Small intestine (tissue), 7 donors: ENCODE data around the gene CEP295NL. TPM values are rescaled to one million over a fixed set of nuclear protein-coding genes. Genes with fewer than 3 reads are reported as not detected.
A peak's percentile ranks its signal among the peaks of the same experiment; 100 is the strongest.
"Not testable (repeated sequence)": the region's sequence is repeated elsewhere in the genome, so short reads cannot be mapped to it uniquely, and the experiment has no call there.

Experiments used
- DNase-seq, 2 donors: peaks; one replicate each; pipeline versions ENCODE4 v3.0.0 to v3.0.0-alpha.2; 2013
- FAIRE-seq: peaks from 2 replicates; lab custom pipeline; 2012; peaks lifted over from hg19 to GRCh38; lab: Jason Lieb, UNC
- H3K27ac ChIP-seq, 3 donors: one replicate each; pipeline ENCODE4 v1.5.1; 2013; ENCODE audit warnings: low read length in 2 of 3, mild to moderate bottlenecking in 2 of 3, control low read depth in 1 of 3, inconsistent platforms in 1 of 3, low read depth in 1 of 3, moderate library complexity in 1 of 3
- H3K27me3 ChIP-seq, 3 donors: one replicate each; pipeline ENCODE4 v1.6.1; 2013; ENCODE audit warnings: low read length in 3 of 3, inconsistent platforms in 1 of 3; ENCODE audit not compliant: control insufficient read depth in 3 of 3, insufficient read depth in 3 of 3
- H3K36me3 ChIP-seq, 3 donors: one replicate each; pipeline ENCODE4 v1.6.1; 2013; ENCODE audit warnings: low read length in 3 of 3, inconsistent platforms in 1 of 3, low read depth in 1 of 3, mild to moderate bottlenecking in 1 of 3, moderate library complexity in 1 of 3; ENCODE audit not compliant: control insufficient read depth in 3 of 3, insufficient read depth in 2 of 3
- H3K4me1 ChIP-seq, 3 donors: one replicate each; pipeline ENCODE4 v1.6.1; 2013; ENCODE audit warnings: low read length in 2 of 3, inconsistent platforms in 1 of 3, low read depth in 1 of 3, mild to moderate bottlenecking in 1 of 3, moderate library complexity in 1 of 3; ENCODE audit not compliant: control insufficient read depth in 3 of 3, insufficient read depth in 2 of 3
- H3K4me3 ChIP-seq, 3 donors: one replicate each; pipeline ENCODE4 v1.5.1; 2013; ENCODE audit warnings: low read length in 3 of 3, control low read depth in 1 of 3, inconsistent platforms in 1 of 3, low read depth in 1 of 3, mild to moderate bottlenecking in 1 of 3, moderate library complexity in 1 of 3
- H3K9me3 ChIP-seq, 2 donors: one replicate each; pipeline ENCODE4 v1.6.1; 2013; ENCODE audit warnings: low read depth in 1 of 2, low read length in 1 of 2; ENCODE audit not compliant: control insufficient read depth in 2 of 2, insufficient read depth in 1 of 2
- WGBS, 3 donors: extraction: QIAGEN DNeasy Blood & Tissue Kit; methylation state at CpG; one replicate each; pipeline ENCODE4 v1.1.7; 2013; 5-methylcytosine and 5-hydroxymethylcytosine counted together
- polyA plus RNA-seq, 4 donors: library from polyadenylated mRNA; stranded (reverse) in 3 of 4; unstranded in 1 of 4; fragments of 200-250 nt in 3 of 4; fragments of 120-200 nt in 1 of 4; gene quantifications; one replicate each; pipeline versions ENCODE4 v1.2.1 to v1.2.3, GENCODE V29; 2013
- donor health status: healthy with polysubstance abuse.
- donor health status: control.
- donor health status: control.
- donor health status: Bipolar disorder and iron deficiency.
- donor health status: healthy.

The CEP295NL gene
- polyA plus RNA-seq, 4 donors, result 0.25 to 0.28 TPM; not detected in 2

DNA sequence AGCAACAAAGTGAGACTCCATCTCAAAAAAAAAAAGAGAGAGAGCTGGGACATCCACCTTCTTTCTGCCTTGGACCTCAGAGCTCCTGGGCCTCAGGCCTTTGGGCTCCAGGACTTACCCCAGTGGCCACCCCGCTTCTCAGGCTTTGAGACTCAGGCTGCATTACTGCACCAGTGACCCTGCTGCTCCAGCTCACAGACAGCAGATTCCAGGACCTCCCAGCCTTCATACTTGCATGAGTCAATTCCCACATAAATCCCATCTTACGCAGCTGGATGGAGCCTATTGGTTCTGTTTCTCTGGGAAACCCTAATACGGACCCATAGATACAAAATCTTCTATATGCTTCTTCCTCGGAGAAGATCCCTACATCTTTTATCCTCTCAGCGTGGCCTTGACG is 2.1 kb upstream of the CEP295NL start:
- DNase-seq (no peak), FAIRE-seq (no peak)
- no peaks in the 10 kb centered on the region for H3K27me3 ChIP-seq
- 84 to 89% (median 85%) methylated on average over 6 of the region's 6 CpGs for WGBS, 3 donors
- no peak overlapping the region for H3K27ac ChIP-seq
- H3K4me1 ChIP-seq, result peaks cover 0 to 14% (median 0%) of the 10 kb centered on the region in 3 donors
- H3K36me3 ChIP-seq, result peaks cover 0 to 42% (median 0%) of the 10 kb centered on the region in 3 donors
- H3K9me3 ChIP-seq, result no peaks in the 10 kb centered on the region
- no peak overlapping the region for H3K4me3 ChIP-seq

DNA sequence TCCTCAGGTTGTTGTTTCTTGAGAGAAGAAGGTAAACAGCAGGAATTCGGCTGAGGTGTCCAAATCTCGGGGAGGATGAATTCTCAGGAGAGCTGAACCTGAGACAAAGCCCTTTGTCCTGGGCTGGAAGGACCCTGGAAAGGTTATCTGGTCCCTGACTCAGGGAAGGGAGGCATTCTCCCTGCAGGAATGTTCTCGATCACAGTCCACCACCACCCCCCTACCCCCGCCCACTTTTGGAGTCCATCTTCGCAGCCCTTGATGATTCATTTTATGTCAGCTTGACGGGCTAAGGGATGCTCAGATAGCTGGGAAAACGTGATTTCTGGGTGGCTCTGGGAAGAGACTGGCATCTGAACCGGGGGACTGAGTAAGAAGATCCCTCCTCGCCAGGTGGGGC is 1.4 kb upstream of the CEP295NL start:
- FAIRE-seq (no peak), DNase-seq (no peak)
- Histone ChIP-seq H3K27me3 (no peaks in the 10 kb centered on the region), H3K27ac (no peak overlapping the region), H3K4me1 (peaks cover 0 to 14% (median 0%) of the 10 kb centered on the region in 3 donors), H3K9me3 (no peaks in the 10 kb centered on the region), H3K4me3 (no peak overlapping the region), H3K36me3 (peaks cover 0 to 38% (median 0%) of the 10 kb centered on the region in 3 donors)
- WGBS, 3 donors, result 78 to 81% (median 81%) methylated on average over 9 of the region's 9 CpGs

DNA sequence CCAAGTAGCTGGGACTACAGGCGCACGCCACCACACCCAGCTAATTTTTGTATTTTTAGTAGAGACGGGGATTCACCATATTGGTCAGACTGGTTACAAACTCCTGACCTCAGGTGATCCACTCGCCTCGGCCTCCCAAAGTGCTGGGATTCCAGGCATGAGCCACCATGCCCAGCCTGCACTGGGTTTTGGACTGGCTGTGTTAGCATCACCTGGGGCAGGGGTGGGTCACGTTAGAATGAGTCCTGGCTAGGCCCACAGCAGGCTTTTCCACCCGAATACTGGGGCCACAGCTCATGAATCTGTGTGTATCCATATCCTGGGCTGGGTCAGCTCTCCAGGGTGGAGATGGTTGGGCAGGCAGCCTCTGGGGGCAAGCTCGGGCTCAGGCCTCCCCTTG is 770 bp downstream of the CEP295NL start:
- peaks cover 0 to 14% (median 0%) of the 10 kb centered on the region in 3 donors for H3K4me1 ChIP-seq

DNA sequence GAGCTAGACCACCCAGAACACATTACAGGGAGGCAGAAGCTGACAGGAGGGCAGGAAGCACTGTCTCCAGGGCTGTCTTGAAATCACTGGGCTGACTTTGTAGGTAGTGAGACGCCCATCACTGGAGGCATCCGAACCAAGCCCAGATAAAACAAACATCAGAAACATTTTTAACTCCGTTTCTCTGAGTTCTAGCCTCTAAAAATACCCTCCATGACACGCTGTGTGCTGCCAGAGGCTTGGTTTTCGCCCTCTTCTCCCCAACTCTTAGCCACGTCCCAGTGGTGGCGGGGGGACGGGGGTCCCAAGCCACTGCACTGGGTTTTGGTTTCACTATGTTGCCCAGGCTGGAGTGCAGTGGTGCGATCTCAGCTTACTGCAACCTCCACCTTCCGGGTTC is 1.2 kb downstream of the CEP295NL start:
- no peak for FAIRE-seq

More for the DNA sequence above, 770 bp downstream of the CEP295NL start:
- peaks cover 0 to 45% (median 0%) of the 10 kb centered on the region in 3 donors for H3K36me3 ChIP-seq
- not testable (repeated sequence) for DNase-seq, H3K9me3 ChIP-seq, FAIRE-seq, H3K27me3 ChIP-seq, H3K4me3 ChIP-seq, H3K27ac ChIP-seq
- WGBS, 3 donors, result 85 to 93% (median 91%) methylated on average over 8 of the region's 8 CpGs

DNA sequence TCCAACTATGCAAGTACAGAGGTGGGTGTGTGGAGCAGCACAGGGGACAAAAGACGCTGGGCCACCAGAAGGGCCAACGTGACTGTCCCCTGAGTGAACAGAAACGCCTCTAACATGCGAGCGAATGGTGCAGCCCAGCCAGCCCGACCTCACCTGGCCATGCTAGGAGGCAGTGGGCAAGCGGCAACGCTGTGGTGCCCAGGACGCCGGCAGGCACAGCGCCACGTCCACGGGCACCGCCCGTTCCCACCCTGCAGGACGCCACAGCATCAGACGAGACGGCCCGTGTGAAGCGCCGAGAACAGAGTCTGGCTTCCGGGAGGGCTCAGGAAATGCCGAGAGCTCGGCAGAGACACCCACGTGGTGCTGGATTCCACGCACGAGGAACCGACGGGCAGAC is 2.2 kb downstream of the CEP295NL start:
- Histone ChIP-seq H3K4me3 (no peak overlapping the region), H3K27me3 (no peaks in the 10 kb centered on the region), H3K36me3 (peaks cover 0 to 53% (median 0%) of the 10 kb centered on the region in 3 donors), H3K4me1 (peaks cover 0 to 14% (median 0%) of the 10 kb centered on the region in 3 donors), H3K27ac (no peak overlapping the region), H3K9me3 (no peaks in the 10 kb centered on the region)
- DNase-seq (no peak), FAIRE-seq (no peak)
- 87 to 91% (median 88%) methylated on average over 29 of the region's 29 CpGs for WGBS, 3 donors

More for the DNA sequence above, 1.2 kb downstream of the CEP295NL start:
- no peak for DNase-seq
- WGBS, 3 donors, result 91 to 93% (median 92%) methylated on average over 10 of the region's 10 CpGs
- Histone ChIP-seq H3K4me1 (peaks cover 0 to 14% (median 0%) of the 10 kb centered on the region in 3 donors), H3K9me3 (no peaks in the 10 kb centered on the region), H3K27ac (no peak overlapping the region), H3K27me3 (no peaks in the 10 kb centered on the region), H3K36me3 (peaks cover 0 to 48% (median 0%) of the 10 kb centered on the region in 3 donors), H3K4me3 (no peak overlapping the region)

DNA sequence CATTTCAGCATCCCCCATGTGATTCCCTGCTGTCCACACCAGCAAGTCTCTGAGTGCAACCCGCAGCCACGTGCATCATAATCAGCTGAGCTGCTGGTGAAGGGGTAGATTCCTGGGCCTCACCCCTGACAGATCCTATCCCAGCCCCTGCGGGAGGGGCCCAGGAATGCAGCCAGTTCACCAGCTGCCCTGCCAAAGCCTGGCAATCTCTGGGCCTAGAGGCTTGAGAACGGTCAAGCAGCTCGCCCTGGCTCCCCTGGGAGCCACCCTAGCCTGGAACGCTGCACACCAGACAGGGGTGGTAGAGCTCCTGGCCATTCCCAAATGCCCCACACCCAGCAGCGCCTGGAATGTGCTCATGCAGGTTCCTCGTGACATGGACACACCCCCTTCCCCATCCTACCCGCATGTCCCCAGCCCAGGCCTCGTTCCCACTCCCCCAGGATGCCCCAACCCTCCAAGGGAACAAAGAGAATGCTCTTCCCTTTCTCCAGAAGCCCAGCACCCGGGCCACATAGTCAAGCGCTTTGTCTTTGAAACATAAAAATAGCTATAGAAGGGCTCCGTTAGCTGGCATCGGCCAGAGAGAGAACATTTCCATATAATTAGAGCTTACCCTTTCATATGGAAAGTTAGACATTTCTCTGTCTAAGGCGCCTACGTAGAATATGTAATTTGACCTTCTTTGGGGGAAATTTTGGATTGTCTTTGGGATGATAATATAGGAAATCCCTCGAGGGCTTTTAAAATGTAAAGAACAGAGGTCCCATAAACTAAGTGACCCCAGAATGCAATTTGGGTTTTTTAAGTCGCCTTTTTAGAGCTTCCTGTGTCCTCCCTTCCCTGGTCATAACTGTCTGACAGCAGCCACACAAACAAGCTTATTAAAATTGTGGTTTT is 3.4 kb downstream of the CEP295NL start:
- Histone ChIP-seq H3K9me3 (no peaks in the 10 kb centered on the region), H3K4me3 (no peak overlapping the region), H3K36me3 (peaks cover 0 to 49% (median 0%) of the 10 kb centered on the region in 3 donors), H3K27ac (no peak overlapping the region), H3K4me1 (peaks cover 0 to 14% (median 0%) of the 10 kb centered on the region in 3 donors), H3K27me3 (no peaks in the 10 kb centered on the region)
- DNase-seq, result peak in 1 of 2 donors; percentile 49
- no peak for FAIRE-seq
- WGBS, 3 donors, result 69 to 78% (median 70%) methylated on average over 18 of the region's 18 CpGs

DNA sequence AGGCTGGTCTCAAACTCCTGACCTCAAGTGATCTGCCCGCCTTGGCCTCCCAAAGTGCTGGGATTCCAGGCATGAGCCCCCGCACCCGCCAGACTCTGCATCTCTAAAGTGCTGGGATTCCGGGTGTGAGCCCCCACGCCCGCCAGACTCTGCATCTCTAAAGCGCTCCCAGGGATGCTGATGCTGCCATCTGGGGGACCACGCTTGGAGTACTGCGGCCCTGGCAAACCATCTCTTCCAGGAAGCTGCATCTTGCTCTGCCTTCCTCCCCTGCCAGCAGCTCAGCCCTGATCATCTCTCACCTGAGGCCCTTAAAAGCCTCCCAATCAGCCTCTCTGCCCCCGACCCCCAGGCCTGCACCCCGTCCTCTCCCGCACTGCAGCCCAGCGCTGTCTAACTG is 4.1 kb downstream of the CEP295NL start:
- no peak for FAIRE-seq
- WGBS, 3 donors, result 88 to 90% (median 90%) methylated on average over 13 of the region's 13 CpGs

DNA sequence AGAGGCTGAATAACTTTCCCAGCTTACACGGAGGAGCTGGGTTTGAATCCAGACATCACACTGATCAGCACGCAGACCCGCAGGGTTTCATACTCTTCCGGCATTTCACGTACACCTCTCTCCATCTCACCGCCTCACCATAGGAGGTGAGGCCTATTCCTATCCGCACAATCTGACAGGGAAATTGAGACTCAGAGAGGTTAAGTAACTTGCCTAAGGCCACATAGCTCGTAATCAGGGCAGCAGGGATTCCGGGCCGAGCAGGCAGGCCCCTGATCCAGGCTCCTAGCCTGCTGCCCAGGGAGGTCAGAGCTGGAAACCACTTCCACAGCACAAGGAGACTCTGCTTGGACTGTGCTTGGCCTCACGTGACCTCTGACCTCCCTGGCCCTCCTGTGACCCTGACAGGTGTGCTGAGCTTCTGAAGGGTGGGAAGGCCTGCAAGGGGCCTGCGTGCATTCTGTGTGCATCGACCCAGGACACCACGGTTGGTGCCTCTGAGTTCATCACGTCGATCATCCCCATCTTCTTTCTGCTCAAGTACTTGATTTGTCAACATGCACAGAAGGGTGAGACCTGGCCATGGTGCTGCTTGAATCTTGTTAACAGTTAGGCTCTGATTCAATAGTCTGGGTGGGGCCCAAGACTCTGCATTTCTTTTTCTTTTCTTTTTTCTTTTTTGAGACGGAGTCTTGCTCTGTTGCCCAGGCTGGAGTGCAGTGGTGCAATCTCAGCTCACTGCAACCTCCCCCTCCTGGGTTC is 4.7 kb downstream of the CEP295NL start:
- Histone ChIP-seq H3K27ac (no peak overlapping the region), H3K4me1 (peaks cover 0 to 12% (median 0%) of the 10 kb centered on the region in 3 donors), H3K4me3 (no peak overlapping the region), H3K36me3 (peaks cover 0 to 46% (median 0%) of the 10 kb centered on the region in 3 donors), H3K9me3 (no peaks in the 10 kb centered on the region), H3K27me3 (no peaks in the 10 kb centered on the region)
- no peak for DNase-seq
- 81 to 88% (median 81%) methylated on average over 17 of the region's 17 CpGs for WGBS, 3 donors
- no peak for FAIRE-seq

More for the DNA sequence above, 4.1 kb downstream of the CEP295NL start:
- Histone ChIP-seq H3K4me3 (no peak overlapping the region), H3K27ac (no peak overlapping the region), H3K27me3 (no peaks in the 10 kb centered on the region), H3K9me3 (no peaks in the 10 kb centered on the region), H3K4me1 (peaks cover 0 to 14% (median 0%) of the 10 kb centered on the region in 3 donors), H3K36me3 (peaks cover 0 to 45% (median 0%) of the 10 kb centered on the region in 3 donors)
- DNase-seq, result no peak
